HCT116 (cell line): ENCODE data around the gene WDR82. TPM values are rescaled to one million over a fixed set of nuclear protein-coding genes. Genes with fewer than 3 reads are reported as not detected.

Source experiments
- ATAC-seq: fragments of 200-7000 bp; cut with Tn5 transposase; 2 replicates; pipeline ENCODE4 v1.9.1; 2020; ENCODE audit warnings: mild to moderate bottlenecking, moderate library complexity
- BruUV-seq: library from RNA; stranded (reverse); fragments of 400-500 nt; replicated peaks from 2 replicates; lab custom pipeline; 2021; lab: Mats Ljungman, UMichigan
- CTCF ChIA-PET: fragments of 300-600 bp; sonication (Branson Sonifier 250); formaldehyde crosslinking; loops from one replicate; lab custom pipeline; 2021; ENCODE audit warnings: antibody characterized with exemption; lab: Charles Lee
- POLR2A ChIA-PET: fragments of 300-600, 350-600 bp; sonication (Branson Sonifier 250); formaldehyde crosslinking; loops from one replicate; lab custom pipeline; 2021; ENCODE audit warnings: antibody characterized with exemption; lab: Charles Lee
- RAD21 ChIA-PET, 2 experiments: fragments of 300-600 bp; sonication (Branson Sonifier 250); formaldehyde crosslinking; loops; one replicate each; lab custom pipeline; 2023; ENCODE audit warnings: low total read pairs in 2 of 2; ENCODE audit not compliant: uncharacterized antibody in 2 of 2, unreplicated experiment in 2 of 2, low non-redundant PET in 1 of 2; lab: Charles Lee
- DNase-seq: peaks from one replicate; pipeline ENCODE4 v3.0.0-alpha.2; 2010; ENCODE audit warnings: low read depth, low spot score
- H2AFZ ChIP-seq: fragments of 200-600 bp; shearing (Covaris generic), sonication (generic); 2 replicates; pipeline ENCODE4 v1.6.1; 2017; ENCODE audit warnings: low read depth, mixed run types, mixed read lengths, antibody characterized with exemption, low read length; ENCODE audit not compliant: poor library complexity, severe bottlenecking
- H3K27ac ChIP-seq: 2 replicates; pipeline ENCODE4 v1.5.1; 2012; ENCODE audit warnings: low read depth, low read length
- H3K27me3 ChIP-seq: fragments of 200-600 bp; sonication (generic); 2 replicates; pipeline ENCODE4 v1.6.1; 2016; ENCODE audit warnings: mixed run types, low read length, mixed read lengths; ENCODE audit not compliant: insufficient read depth
- H3K36me3 ChIP-seq, 2 experiments: fragments of 200-500 bp in 1 of 2; fragments of 200-600 bp in 1 of 2; sonication (Bioruptor generic) in 1 of 2; sonication (generic) in 1 of 2; 2 replicates each; pipeline versions ENCODE4 v1.5.1 to v1.6.1; 2014 to 2016; ENCODE audit warnings: low read length in 2 of 2, inconsistent platforms in 1 of 2, mixed read lengths in 1 of 2, mixed run types in 1 of 2; ENCODE audit not compliant: insufficient read depth in 2 of 2, control insufficient read depth in 1 of 2
- H3K4me1 ChIP-seq, 2 experiments: fragments of 200-600 bp in 1 of 2; sonication (generic) in 1 of 2; 2 replicates each; pipeline versions ENCODE4 v1.5.1 to v1.6.1; 2012 to 2017; ENCODE audit warnings: low read length in 2 of 2, inconsistent platforms in 1 of 2, mild to moderate bottlenecking in 1 of 2, mixed read lengths in 1 of 2, mixed run types in 1 of 2, moderate library complexity in 1 of 2; ENCODE audit not compliant: insufficient read depth in 2 of 2, control insufficient read depth in 1 of 2
- H3K4me2 ChIP-seq: fragments of 200-600 bp; sonication (generic); 2 replicates; pipeline ENCODE4 v1.6.1; 2017; ENCODE audit warnings: mixed run types, low read length, mixed read lengths
- H3K4me3 ChIP-seq, 2 experiments: fragments of 200-600 bp in 1 of 2; sonication (generic) in 1 of 2; replicated peaks in 1 of 2; 2 replicates each; pipeline ENCODE4 v1.5.1; 2011 to 2016; ENCODE audit warnings: low read length in 2 of 2, control low read depth in 1 of 2, low read depth in 1 of 2, mild to moderate bottlenecking in 1 of 2, mixed read lengths in 1 of 2, mixed run types in 1 of 2
- H3K79me2 ChIP-seq: fragments of 200-600 bp; sonication (generic); 2 replicates; pipeline ENCODE4 v1.6.1; 2017; ENCODE audit warnings: mild to moderate bottlenecking, mixed run types, low read length, moderate library complexity, mixed read lengths; ENCODE audit not compliant: insufficient read depth
- H3K9ac ChIP-seq: fragments of 200-600 bp; sonication (generic); 2 replicates; pipeline ENCODE4 v1.6.1; 2016; ENCODE audit warnings: low read length, mixed read lengths
- H3K9me2 ChIP-seq: fragments of 200-600 bp; sonication (generic), shearing (Covaris generic); 2 replicates; pipeline ENCODE4 v1.6.1; 2017; ENCODE audit warnings: mixed run types, mild to moderate bottlenecking, moderate library complexity; ENCODE audit not compliant: insufficient read depth
- H3K9me3 ChIP-seq, 2 experiments: fragments of 200-500 bp in 1 of 2; fragments of 200-600 bp in 1 of 2; sonication (Bioruptor generic) in 1 of 2; sonication (generic) in 1 of 2; 2 replicates each; pipeline ENCODE4 v1.6.1; 2014 to 2017; ENCODE audit warnings: low read length in 2 of 2, mixed read lengths in 2 of 2, inconsistent platforms in 1 of 2, low read depth in 1 of 2, mild to moderate bottlenecking in 1 of 2, mixed run types in 1 of 2, moderate library complexity in 1 of 2; ENCODE audit not compliant: control insufficient read depth in 1 of 2, insufficient read depth in 1 of 2
- H4K20me1 ChIP-seq: fragments of 200-600 bp; sonication (generic), shearing (Covaris generic); 2 replicates; pipeline ENCODE4 v1.6.1; 2017; ENCODE audit warnings: mixed run types, mild to moderate bottlenecking, moderate library complexity; ENCODE audit not compliant: insufficient read depth
- ATF3 ChIP-seq: IDR thresholded peaks from 2 replicates; pipeline ENCODE4 v1.6.1; 2012
- CBX3 ChIP-seq: IDR thresholded peaks from 2 replicates; pipeline ENCODE4 v1.6.1; 2012; ENCODE audit warnings: low read depth
- EGR1 ChIP-seq: IDR thresholded peaks from 2 replicates; pipeline ENCODE4 v1.6.1; 2012; ENCODE audit warnings: low read depth
- ELF1 ChIP-seq: IDR thresholded peaks from 2 replicates; pipeline ENCODE4 v1.6.1; 2012; ENCODE audit warnings: low read depth, borderline replicate concordance
- EZH2 ChIP-seq: fragments of 200-600 bp; sonication (generic); IDR thresholded peaks from 2 replicates; pipeline ENCODE4 v1.6.1; 2017; ENCODE audit warnings: antibody characterized with exemption, mixed run types
- EZH2phosphoT487 ChIP-seq: fragments of 200-600 bp; IDR thresholded peaks from 2 replicates; pipeline ENCODE4 v1.6.1; 2018; ENCODE audit warnings: antibody characterized with exemption, borderline replicate concordance
- JUND ChIP-seq: IDR thresholded peaks from 2 replicates; pipeline ENCODE4 v1.6.1; 2012
- MAX ChIP-seq: IDR thresholded peaks from 2 replicates; pipeline ENCODE4 v1.6.1; 2012
- POLR2AphosphoS5 ChIP-seq: IDR thresholded peaks from 2 replicates; pipeline ENCODE4 v1.6.1; 2011; ENCODE audit warnings: mild to moderate bottlenecking, low read depth, low read length, moderate library complexity
- SIN3A ChIP-seq: IDR thresholded peaks from 2 replicates; pipeline ENCODE4 v1.6.1; 2012; ENCODE audit warnings: low read depth
- YY1 ChIP-seq: IDR thresholded peaks from 2 replicates; pipeline ENCODE4 v1.6.1; 2011; ENCODE audit warnings: low read length, low read depth, moderate library complexity, mild to moderate bottlenecking; ENCODE audit not compliant: insufficient replicate concordance; ENCODE audit errors: extremely low read depth
- ZFX ChIP-seq: fragments of 450-650 bp; IDR thresholded peaks from 2 replicates; pipeline ENCODE4 v1.6.1; 2017
- ZNF274 ChIP-seq: fragments of 200-500 bp; sonication (Bioruptor generic); IDR thresholded peaks from 2 replicates; pipeline ENCODE4 v1.6.1; 2014; ENCODE audit warnings: mild to moderate bottlenecking, low read depth, low read length, inconsistent platforms
- intact Hi-C: fragments of 100-400 bp; cut with micrococcal nuclease; formaldehyde crosslinking; loops from 2 replicates; pipeline ENCODE4 v1.10.0; 2022
- total RNA-seq: library from RNA; stranded (reverse); gene quantifications from one replicate; pipeline ENCODE4 v1.2.1, GENCODE V29; 2021; ENCODE audit not compliant: unreplicated experiment

WDR82 gene
- total RNA-seq, 1 experiment from 2014 or later = 89.7 TPM

DNA sequence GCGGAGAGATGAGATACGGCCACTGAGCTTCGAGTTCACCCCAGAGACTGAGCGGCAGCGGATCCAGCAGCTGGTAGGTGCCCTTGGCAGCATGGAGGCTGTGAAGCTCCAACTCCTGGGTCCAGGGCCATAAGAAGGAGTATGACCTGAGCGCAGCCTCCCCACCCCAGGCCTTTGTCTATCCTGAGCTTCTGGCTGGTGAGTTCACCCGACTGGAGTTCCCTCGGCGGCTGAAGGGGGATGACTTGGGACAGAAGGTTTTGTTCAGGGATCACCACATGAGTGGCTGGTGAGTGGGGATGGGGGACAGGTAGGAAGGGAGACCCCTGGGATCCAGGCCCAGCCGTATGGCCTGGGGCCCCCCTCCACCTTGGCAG, 30.3 kb downstream of the WDR82 start:
- RAD21 ChIA-PET = no interaction called here
- Histone ChIP-seq H4K20me1 (no peaks in the 10 kb centered on the region), H3K9me2 (no peaks in the 10 kb centered on the region), H3K4me1 (peaks cover 20 to 33% of the 10 kb centered on the region in 2 experiments; a peak in 3 of 4 replicates), H3K4me3 (no peak overlapping the region), H3K36me3 (peaks cover 2 to 20% of the 10 kb centered on the region in 2 experiments; a peak in 3 of 4 replicates), H3K9me3 (peaks cover 0 to 4% of the 10 kb centered on the region in 2 experiments; a peak in 1 of 4 replicates), H3K27me3 (no peaks in the 10 kb centered on the region), H2AFZ (no peak overlapping the region), H3K79me2 (no peaks in the 10 kb centered on the region), H3K9ac (no peak overlapping the region), H3K4me2 (no peak overlapping the region), H3K27ac (no peak overlapping the region)
- ATAC-seq = no peak
- POLR2A ChIA-PET = interaction anchor here (1.0 kb wide), 1 partner anchor 8 kb away, joined by 7 read pairs; no protein-coding TSS in a partner anchor
- TF ChIP-seq POLR2AphosphoS5 (no peak), EGR1 (no peak), ATF3 (no peak), ZNF274 (no peak), YY1 (no peak), ELF1 (no peak), ZFX (no peak), EZH2 (no peak), MAX (no peak), EZH2phosphoT487 (no peak), CBX3 (no peak), JUND (no peak), SIN3A (no peak)
- no TSS peak for BruUV-seq
- no peak for DNase-seq
- CTCF ChIA-PET = interaction anchor here (1.0 to 1.2 kb wide), 2 partner anchors 12 to 31 kb away, joined by 3 read pairs; partner anchors contain the start of gene WDR82
- intact Hi-C loops = no loop called here
